Gastroesophageal sphincter (tissue), 4 donors: ENCODE results near the gene NDUFC1. TPM values are rescaled to one million over a fixed set of nuclear protein-coding genes. Genes with fewer than 3 reads are reported as not detected.
"Not testable (repeated sequence)": the region's sequence is repeated elsewhere in the genome, so short reads cannot be mapped to it uniquely, and the experiment has no call there.

Source experiments
- ATAC-seq: fragments of 150-250 bp; one replicate; pipeline ENCODE4 v1.9.1; 2016; ENCODE audit warnings: mild to moderate bottlenecking, moderate library complexity
- H3K27ac ChIP-seq, 4 donors: fragments of 200-600 bp; sonication (generic) in 3 of 4; 1 replicate in 3 of 4; 2 replicates in 1 of 4; pipeline ENCODE4 v1.5.1; 2016 to 2019
- H3K27me3 ChIP-seq: fragments of 200-600 bp; sonication (generic); one replicate; pipeline ENCODE4 v1.5.1; 2019
- H3K36me3 ChIP-seq, 2 donors: fragments of 200-600 bp; sonication (generic); one replicate each; pipeline ENCODE4 v1.5.1; 2019; ENCODE audit warnings: control low read depth in 1 of 2
- H3K4me1 ChIP-seq, 3 donors: fragments of 200-600 bp; sonication (generic); 1 replicate in 2 of 3; 2 replicates in 1 of 3; pipeline ENCODE4 v1.5.1; 2016 to 2019; ENCODE audit warnings: control low read depth in 2 of 3
- H3K4me3 ChIP-seq, 2 donors: fragments of 200-600 bp; sonication (generic); one replicate each; pipeline ENCODE4 v1.5.1; 2019; ENCODE audit warnings: mild to moderate bottlenecking in 1 of 2, moderate library complexity in 1 of 2
- H3K9me3 ChIP-seq, 3 donors: fragments of 200-600 bp; sonication (generic); one replicate each; pipeline ENCODE4 v1.5.1; 2017 to 2019; ENCODE audit warnings: control low read depth in 2 of 3
- EP300 ChIP-seq: sonication (generic); formaldehyde crosslinking; IDR thresholded peaks from one replicate; pipeline ENCODE4 v1.6.1; 2017; ENCODE audit warnings: antibody characterized with exemption, mild to moderate bottlenecking
- POLR2A ChIP-seq, 2 donors: fragments of 450-650 bp; IDR thresholded peaks; one replicate each; pipeline ENCODE4 v1.6.1; 2017; ENCODE audit warnings: antibody characterized with exemption in 2 of 2, mild to moderate bottlenecking in 2 of 2, moderate library complexity in 1 of 2
- POLR2AphosphoS5 ChIP-seq: sonication (generic); formaldehyde crosslinking; IDR thresholded peaks from one replicate; pipeline ENCODE4 v1.6.1; 2017; ENCODE audit warnings: antibody characterized with exemption
- whole genome bisulfite sequencing, 2 donors: methylation state at CpG; one replicate each; pipeline ENCODE4 v1.1.5; 2018; ENCODE audit warnings: low coverage in 1 of 2; 5-methylcytosine and 5-hydroxymethylcytosine counted together
- total RNA-seq, 4 donors: library from RNA; depleted of rRNA; stranded (reverse); fragments of >200 nt; gene quantifications; one replicate each; pipeline ENCODE4 v1.1.0, GENCODE V29; 2016
- TF ChIP-seq, protein P1 (sequence below), 4 experiments: fragments of 200-600 bp in 2 of 4; fragments of 450-650 bp in 2 of 4; sonication (generic) in 1 of 4; IDR thresholded peaks; one replicate each; pipeline ENCODE4 v1.5.1; 2017 to 2019; ENCODE audit warnings: antibody characterized with exemption in 4 of 4, mild to moderate bottlenecking in 2 of 4, moderate library complexity in 2 of 4

Gene NDUFC1
- total RNA-seq, 4 donors from 2014 or later, result 31.0 to 61.0 (median 48.4) TPM

DNA sequence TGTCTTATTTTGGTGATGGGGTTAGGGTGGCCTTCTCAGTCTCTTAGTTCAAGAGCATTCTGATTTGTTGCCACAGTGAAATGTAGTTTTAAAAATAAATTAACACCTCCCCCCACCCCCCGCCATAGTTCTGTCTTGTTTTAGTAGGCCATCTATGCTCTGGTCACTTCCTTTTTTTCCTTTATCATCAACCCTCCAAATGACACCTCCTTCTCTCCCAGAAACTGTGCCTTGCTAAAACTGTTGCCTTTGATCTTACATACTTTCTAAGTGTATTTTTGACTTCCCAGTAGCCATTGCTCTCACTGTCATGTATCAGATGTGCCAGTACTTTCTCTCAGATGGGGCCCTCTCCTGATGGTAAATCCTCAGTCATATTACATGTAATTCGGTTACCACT, 14.5 kb upstream of the NDUFC1 start:
- Histone ChIP-seq H3K27me3 (no peaks in the 10 kb centered on the region), H3K4me3 (no peak overlapping the region), H3K4me1 (peaks cover 0 to 58% (median 6%) of the 10 kb centered on the region in 3 donors), H3K36me3 (no peaks in the 10 kb centered on the region), H3K27ac (no peak overlapping the region), H3K9me3 (no peaks in the 10 kb centered on the region)
- TF ChIP-seq EP300 (no peak), POLR2AphosphoS5 (no peak), POLR2A (IDR thresholded peaks at IDR 0.05) (no peak)
- TF ChIP-seq, protein P1, sequence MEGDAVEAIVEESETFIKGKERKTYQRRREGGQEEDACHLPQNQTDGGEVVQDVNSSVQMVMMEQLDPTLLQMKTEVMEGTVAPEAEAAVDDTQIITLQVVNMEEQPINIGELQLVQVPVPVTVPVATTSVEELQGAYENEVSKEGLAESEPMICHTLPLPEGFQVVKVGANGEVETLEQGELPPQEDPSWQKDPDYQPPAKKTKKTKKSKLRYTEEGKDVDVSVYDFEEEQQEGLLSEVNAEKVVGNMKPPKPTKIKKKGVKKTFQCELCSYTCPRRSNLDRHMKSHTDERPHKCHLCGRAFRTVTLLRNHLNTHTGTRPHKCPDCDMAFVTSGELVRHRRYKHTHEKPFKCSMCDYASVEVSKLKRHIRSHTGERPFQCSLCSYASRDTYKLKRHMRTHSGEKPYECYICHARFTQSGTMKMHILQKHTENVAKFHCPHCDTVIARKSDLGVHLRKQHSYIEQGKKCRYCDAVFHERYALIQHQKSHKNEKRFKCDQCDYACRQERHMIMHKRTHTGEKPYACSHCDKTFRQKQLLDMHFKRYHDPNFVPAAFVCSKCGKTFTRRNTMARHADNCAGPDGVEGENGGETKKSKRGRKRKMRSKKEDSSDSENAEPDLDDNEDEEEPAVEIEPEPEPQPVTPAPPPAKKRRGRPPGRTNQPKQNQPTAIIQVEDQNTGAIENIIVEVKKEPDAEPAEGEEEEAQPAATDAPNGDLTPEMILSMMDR (IDR thresholded peaks at IDR 0.05), result no peak
- 87 to 100% methylated on average over 1 to 2 of the region's 2 CpGs for WGBS, 2 donors
- no peak for ATAC-seq

DNA sequence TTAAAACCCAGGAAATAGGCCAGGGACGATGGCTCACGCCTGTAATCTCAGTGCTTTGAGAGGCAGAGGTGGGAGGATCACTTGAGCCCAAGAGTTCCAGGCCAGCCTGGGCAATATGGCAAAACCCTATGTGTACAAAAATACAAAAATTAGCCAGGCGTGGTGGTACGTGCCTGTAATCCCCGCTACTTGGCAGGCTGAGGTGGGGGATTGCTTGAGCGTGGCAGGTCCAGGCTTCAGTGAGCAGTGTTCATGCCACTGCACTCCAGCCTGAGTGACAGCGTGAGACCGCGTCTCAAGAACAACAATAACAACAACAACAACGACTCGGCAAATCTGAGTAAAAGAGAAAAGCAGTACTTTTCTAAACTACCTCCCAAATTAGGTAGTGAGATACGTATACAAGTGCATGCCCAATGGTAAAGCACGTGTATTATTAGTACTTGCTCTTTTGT, 13.0 kb upstream of the NDUFC1 start:
- no peaks in the 10 kb centered on the region for H3K9me3 ChIP-seq
- no peak for ATAC-seq
- H3K4me1 ChIP-seq, result peaks cover 0 to 65% (median 8%) of the 10 kb centered on the region in 3 donors
- no peak overlapping the region for H3K4me3 ChIP-seq
- no peak overlapping the region for H3K27ac ChIP-seq
- no peaks in the 10 kb centered on the region for H3K36me3 ChIP-seq
- TF ChIP-seq POLR2A (IDR thresholded peaks at IDR 0.05) (no peak), EP300 (no peak), POLR2AphosphoS5 (no peak)
- TF ChIP-seq, protein P1 (IDR thresholded peaks at IDR 0.05), result no peak
- 90 to 92% methylated on average over 2 to 13 of the region's 13 CpGs for WGBS, 2 donors
- no peaks in the 10 kb centered on the region for H3K27me3 ChIP-seq

DNA sequence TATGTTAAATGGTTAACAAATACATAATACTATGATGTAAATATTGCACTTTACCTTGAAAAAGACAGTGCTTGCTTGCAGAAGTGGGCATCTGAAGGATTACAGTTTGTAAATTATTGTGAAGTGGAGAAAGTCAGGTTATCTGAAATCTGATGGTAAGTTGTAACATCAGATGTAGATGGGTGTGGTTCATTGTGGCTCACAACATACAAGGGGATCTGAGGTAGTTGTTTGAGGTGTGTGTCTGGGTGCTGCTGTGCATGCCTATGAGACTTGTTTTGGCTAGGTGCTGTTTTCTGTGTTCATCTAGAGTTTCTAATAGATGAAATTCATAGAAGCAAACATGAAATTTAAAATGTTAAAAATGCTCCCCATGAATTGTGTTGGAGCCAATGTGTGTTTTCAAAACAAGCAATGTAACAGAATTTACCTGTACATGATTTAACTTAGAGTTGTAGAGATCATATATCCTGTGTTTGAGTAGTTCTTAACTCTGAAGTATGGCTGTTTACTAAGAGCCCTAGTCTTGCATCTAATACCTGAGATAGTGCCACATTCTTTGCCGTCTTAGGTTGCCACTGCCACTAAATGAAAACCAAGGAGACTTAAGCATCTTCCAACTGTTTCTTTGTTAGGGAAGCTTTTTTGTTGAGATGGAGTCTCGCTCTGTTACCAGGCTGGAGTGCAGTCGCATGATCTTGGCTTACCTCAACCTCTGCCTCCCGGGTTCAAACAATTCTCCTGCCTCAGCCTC, 11.9 kb upstream of the NDUFC1 start:
- WGBS, 2 donors, result 67 to 80% methylated on average over 1 of the region's 4 CpGs
- Histone ChIP-seq H3K9me3 (no peaks in the 10 kb centered on the region), H3K4me1 (peaks cover 0 to 55% (median 8%) of the 10 kb centered on the region in 3 donors), H3K4me3 (no peak overlapping the region), H3K27ac (no peak overlapping the region), H3K27me3 (no peaks in the 10 kb centered on the region), H3K36me3 (no peaks in the 10 kb centered on the region)
- TF ChIP-seq, protein P1 (IDR thresholded peaks at IDR 0.05), result no peak
- TF ChIP-seq EP300 (no peak), POLR2A (IDR thresholded peaks at IDR 0.05) (no peak), POLR2AphosphoS5 (no peak)
- no peak for ATAC-seq

DNA sequence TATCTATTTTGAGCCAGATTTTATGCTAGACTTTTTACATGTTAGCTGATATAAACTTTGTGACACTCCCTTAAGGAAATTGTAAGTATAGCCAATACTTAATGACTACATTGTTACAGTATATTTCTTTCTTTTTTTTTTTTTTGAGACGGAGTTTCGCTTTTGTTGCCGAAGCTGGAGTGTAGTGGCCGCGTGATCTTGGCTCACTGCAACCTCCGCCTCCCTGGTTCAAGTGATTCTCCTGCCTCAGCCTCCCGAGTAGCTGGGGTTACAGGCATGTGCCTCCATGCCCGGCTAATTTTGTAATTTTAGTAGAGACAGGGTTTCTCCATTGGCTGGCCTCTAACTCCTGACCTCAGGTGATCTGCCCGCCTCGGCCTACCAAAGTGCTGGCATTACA, 11.1 kb upstream of the NDUFC1 start:
- not testable (repeated sequence) for H3K27ac ChIP-seq, H3K4me3 ChIP-seq, H3K9me3 ChIP-seq, H3K27me3 ChIP-seq, H3K36me3 ChIP-seq, ATAC-seq
- WGBS, 2 donors, result 84 to 87% methylated on average over 6 to 8 of the region's 10 CpGs
- H3K4me1 ChIP-seq, result peaks cover 0 to 55% (median 8%) of the 10 kb centered on the region in 3 donors

DNA sequence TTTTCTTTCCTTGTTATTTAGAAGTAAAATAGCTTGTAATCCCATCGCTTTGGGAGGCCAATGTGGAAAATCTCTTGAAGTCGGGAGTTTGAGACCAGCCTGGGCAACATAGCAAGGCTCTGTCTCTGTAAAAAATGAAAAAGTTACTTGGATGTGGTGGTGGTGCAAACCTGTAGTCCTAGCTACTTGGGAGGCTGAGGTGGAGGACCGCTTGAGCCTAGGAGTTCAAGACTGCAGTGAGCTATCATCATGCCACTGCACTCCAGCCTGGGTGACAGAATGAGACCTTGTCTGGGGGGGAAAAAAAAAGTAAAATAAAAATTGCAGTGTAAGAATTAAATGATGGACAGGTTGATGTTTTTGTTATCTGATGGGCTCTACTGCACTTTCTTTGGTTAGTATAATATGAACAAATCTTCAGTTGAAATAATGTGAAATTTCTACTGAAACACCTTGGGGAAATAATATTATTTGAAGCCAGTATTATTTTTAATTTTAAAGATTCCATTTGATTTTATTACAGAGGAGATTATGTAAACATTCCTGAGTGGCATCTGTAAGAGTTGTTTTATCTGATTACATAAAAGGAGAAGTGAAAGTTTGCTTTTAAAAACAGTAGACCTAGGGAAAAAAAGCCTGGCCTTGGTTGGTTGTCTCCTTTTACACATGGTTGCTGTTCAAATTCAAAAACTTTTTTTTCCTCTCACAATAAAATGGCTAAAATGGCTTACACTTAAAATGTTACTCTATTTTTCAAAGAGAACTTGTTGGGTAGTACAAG, 10.5 kb upstream of the NDUFC1 start:
- H3K36me3 ChIP-seq, result no peaks in the 10 kb centered on the region
- ATAC-seq, result no peak
- 81 to 92% methylated on average over 2 of the region's 3 CpGs for WGBS, 2 donors
- H3K27ac ChIP-seq, result no peak overlapping the region
- H3K4me3 ChIP-seq, result no peak overlapping the region
- no peak for TF ChIP-seq EP300
- TF ChIP-seq POLR2AphosphoS5, result no peak
- TF ChIP-seq, protein P1 (IDR thresholded peaks at IDR 0.05), result no peak
- no peak for TF ChIP-seq POLR2A (IDR thresholded peaks at IDR 0.05)
- H3K27me3 ChIP-seq, result no peaks in the 10 kb centered on the region
- peaks cover 0 to 60% (median 8%) of the 10 kb centered on the region in 3 donors for H3K4me1 ChIP-seq
- H3K9me3 ChIP-seq, result no peaks in the 10 kb centered on the region
